Right cardiac atrium (tissue), 5 donors: ENCODE measurements around the gene PRSS23. TPM values are rescaled to one million over a fixed set of nuclear protein-coding genes. Genes with fewer than 3 reads are reported as not detected.
"Not testable (repeated sequence)": the region's sequence is repeated elsewhere in the genome, so short reads cannot be mapped to it uniquely, and the experiment has no call there.

Source experiments
- ATAC-seq, 2 donors: fragments of 200-7000 bp; cut with Tn5 transposase; one replicate each; pipeline versions ENCODE4 v1.8.0 to v1.9.1; 2020; ENCODE audit warnings: moderate library complexity in 2 of 2, mild to moderate bottlenecking in 1 of 2
- DNase-seq, 3 donors: peaks; one replicate each; pipeline ENCODE4 v3.0.0-alpha.2; 2020
- H3K27ac ChIP-seq: one replicate; pipeline ENCODE4 v1.5.1; 2013; ENCODE audit warnings: mild to moderate bottlenecking, low read length, control low read depth, moderate library complexity
- H3K27me3 ChIP-seq: one replicate; pipeline ENCODE4 v1.6.1; 2013; ENCODE audit not compliant: control insufficient read depth, insufficient read depth
- H3K4me1 ChIP-seq: one replicate; pipeline ENCODE4 v1.6.1; 2013; ENCODE audit warnings: low read length; ENCODE audit not compliant: control insufficient read depth, insufficient read depth
- H3K4me3 ChIP-seq: one replicate; pipeline ENCODE4 v1.5.1; 2013; ENCODE audit warnings: low read length, control low read depth
- H3K9me3 ChIP-seq: one replicate; pipeline ENCODE4 v1.6.1; 2013; ENCODE audit warnings: low read length; ENCODE audit not compliant: control insufficient read depth
- WGBS: extraction: QIAGEN DNeasy Blood & Tissue Kit; methylation state at CpG from one replicate; pipeline ENCODE4 v1.1.7; 2013; 5-methylcytosine and 5-hydroxymethylcytosine counted together
- intact Hi-C, 4 donors: fragments of 100-400 bp; cut with DNase I; formaldehyde crosslinking; loops; one replicate each; pipeline versions ENCODE4 v1.11.0 to v1.14.0; 2022 to 2023
- polyA plus RNA-seq: library from polyadenylated mRNA; stranded (reverse); fragments of 200-250 nt; gene quantifications from one replicate; pipeline ENCODE4 v1.2.3, GENCODE V29; 2013
- total RNA-seq, 4 donors: library from RNA; stranded (reverse); fragmentation: NEBNext Ultra II Directional; extraction: Animal tissue kit (Norgen Biotek cat#: 25700); gene quantifications; one replicate each; pipeline ENCODE4 v1.2.1, GENCODE V29; 2021
- donor health status: healthy with polysubstance abuse.
- donor health status: DM: no; HTN: yes; CAD: no.
- donor health status: DM: no; HTN: no; CAD: no.
- donor health status: DM: no; HTN: yes; CAD: no; lungs with severe emphysema.
- donor health status: DM: yes; HTN: yes; CAD: no.

The PRSS23 gene
- total and polyA plus RNA-seq, 5 donors: 14.5 to 79.9 (median 27.4) TPM

DNA sequence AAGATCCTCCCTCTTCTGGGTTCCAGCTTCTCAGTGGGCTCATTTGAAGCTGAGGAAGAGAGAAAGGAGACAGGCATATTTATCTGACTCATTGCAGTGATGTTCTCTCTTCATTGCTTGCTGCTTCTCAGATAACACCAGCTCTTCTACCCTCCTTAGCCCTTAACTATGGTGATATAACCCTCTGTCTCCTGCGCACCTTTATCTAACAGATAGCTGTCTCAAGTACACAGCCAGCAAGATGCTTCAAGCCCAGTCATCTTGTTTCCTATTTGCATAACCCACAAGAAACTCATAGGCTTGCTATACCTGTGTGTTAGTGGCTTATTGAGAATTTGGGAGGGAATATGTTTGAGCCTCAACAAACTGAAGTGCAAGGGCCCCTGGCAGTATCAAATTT is 12.6 kb downstream of the PRSS23 start:
- no peak overlapping the region for H3K27ac ChIP-seq
- ATAC-seq: no peak
- H3K27me3 ChIP-seq: no peaks in the 10 kb centered on the region
- H3K4me3 ChIP-seq: no peak overlapping the region
- no peak for DNase-seq
- H3K9me3 ChIP-seq: no peaks in the 10 kb centered on the region
- intact Hi-C loops: no loop called here
- peaks cover 9% of the 10 kb centered on the region for H3K4me1 ChIP-seq
- 82% methylated on average over 1 of the region's 1 CpG for WGBS

DNA sequence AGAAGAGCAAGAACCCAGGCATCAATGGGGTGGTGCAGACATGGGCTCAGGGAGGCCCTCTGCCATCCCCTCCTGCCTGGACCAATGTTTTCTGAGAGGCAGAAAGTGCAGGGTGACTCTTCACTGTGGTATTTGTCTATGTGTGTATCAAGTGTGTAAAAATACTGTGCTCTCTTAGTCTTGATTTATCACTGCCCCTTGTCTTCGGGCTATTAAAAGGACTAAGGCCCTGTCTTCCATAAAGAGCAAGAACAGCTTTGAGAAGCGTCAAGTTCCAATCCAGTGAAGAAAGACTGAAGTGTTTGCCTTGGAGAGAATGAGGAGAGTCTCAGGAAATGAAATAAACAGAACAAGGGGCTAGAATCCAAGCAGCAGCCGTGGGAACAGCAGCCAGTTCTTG is 14.4 kb downstream of the PRSS23 start:
- no peak overlapping the region for H3K4me3 ChIP-seq
- intact Hi-C loops: loop anchor here in 3 of 4 donors (5.0 kb wide), 3 partner anchors 202 to 357 kb away; no protein-coding TSS in a partner anchor
- H3K4me1 ChIP-seq: peaks cover 9% of the 10 kb centered on the region
- peak overlapping the region; percentile 54 for H3K27ac ChIP-seq
- ATAC-seq (peak; percentile 9 to 14), DNase-seq (no peak)
- no peaks in the 10 kb centered on the region for H3K27me3 ChIP-seq
- WGBS: 51% methylated on average over 3 of the region's 3 CpGs
- no peaks in the 10 kb centered on the region for H3K9me3 ChIP-seq

DNA sequence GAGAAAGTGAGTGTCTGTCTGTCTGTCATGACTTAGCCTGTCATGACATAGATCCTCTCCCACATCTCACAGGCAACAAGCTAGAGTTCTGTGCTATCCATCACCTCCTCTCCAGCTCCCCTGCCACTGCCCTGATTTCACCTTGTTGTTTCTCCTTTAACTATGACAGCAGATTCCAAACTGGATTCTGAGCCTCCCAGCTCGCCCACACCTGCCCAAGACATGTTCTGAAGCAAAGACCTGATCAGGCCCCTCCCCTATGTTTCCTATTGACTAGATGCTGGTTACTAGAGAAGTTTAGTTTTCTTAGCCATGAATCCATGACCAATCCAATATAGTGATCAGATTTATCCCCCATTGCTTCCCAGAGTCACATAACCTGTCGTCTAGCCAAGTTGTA is 15.4 kb downstream of the PRSS23 start:
- 98% methylated on average over 2 of the region's 2 CpGs for WGBS
- no peak overlapping the region for H3K4me3 ChIP-seq
- no peaks in the 10 kb centered on the region for H3K27me3 ChIP-seq
- H3K9me3 ChIP-seq: no peaks in the 10 kb centered on the region
- H3K27ac ChIP-seq: peak overlapping the region; percentile 17
- ATAC-seq (no peak), DNase-seq (no peak)
- intact Hi-C loops: loop anchor here (2.0 to 5.0 kb wide), 4 partner anchors 203 to 358 kb away; no protein-coding TSS in a partner anchor
- H3K4me1 ChIP-seq: peaks cover 9% of the 10 kb centered on the region

DNA sequence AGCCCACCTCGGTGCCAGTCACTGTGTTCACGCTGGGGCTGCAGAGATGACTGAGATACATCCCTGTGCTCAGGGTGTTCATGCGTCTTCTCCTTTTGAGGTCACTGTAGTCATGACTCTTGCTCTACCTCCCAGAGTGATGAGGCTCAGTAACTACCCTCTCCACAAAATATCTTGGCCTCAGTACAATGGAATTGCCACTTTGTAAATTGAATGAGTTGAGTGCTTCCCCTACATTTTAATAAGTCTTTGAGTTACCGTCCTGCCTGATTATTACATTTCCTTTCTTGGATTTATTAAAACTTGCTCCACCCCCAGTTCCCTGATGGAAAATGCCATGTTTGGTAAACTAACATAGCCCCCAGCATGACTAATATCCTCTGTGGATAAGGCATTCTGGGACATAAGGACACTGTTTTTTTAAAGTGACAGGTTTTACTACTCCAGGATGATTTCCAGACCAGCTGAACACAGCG is 15.9 kb downstream of the PRSS23 start:
- Histone ChIP-seq H3K9me3 (no peaks in the 10 kb centered on the region), H3K4me1 (peaks cover 9% of the 10 kb centered on the region), H3K4me3 (no peak overlapping the region), H3K27ac (peak overlapping the region; percentile 1), H3K27me3 (no peaks in the 10 kb centered on the region)
- ATAC-seq: peak; percentile 30 to 88
- no peak for DNase-seq
- WGBS: 73% methylated on average over 5 of the region's 5 CpGs
- intact Hi-C loops: loop anchor here (2.0 to 5.0 kb wide), 4 partner anchors 204 to 359 kb away; no protein-coding TSS in a partner anchor

DNA sequence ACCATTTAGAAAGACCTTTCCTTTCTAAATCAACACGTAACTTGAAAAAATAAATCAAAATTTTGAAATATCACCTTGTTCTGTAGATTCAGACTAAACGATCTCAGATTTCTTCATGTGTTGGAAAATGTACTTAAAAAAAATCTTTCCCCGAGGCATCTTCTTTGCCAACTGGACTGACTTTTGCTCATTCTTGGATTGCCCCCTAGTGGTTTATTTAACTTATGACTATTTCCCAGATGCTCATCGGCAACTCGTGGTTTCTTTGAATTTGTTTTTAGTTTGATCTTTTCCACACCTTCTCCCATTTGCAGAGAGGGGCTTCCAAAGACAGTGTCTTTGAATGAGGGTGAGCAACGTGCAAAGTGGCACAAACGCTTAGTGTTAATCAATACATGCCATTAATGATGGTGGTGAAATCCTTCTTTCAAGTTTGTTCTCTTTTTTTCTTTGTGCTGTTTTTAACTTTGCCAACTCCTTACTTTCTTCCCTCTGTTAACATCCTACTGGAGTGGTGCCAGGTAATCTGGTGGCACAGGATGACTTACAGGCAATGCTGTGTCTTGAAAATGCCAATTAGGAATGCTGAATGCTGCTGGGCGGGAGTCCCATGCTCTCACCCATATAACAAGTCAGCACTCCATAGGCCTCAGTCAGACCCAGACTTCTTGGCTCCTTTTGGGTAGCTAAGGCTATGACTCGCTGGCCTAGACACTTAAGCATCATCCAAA is 18.3 kb downstream of the PRSS23 start:
- DNase-seq (no peak), ATAC-seq (peak; percentile 20 to 25)
- H3K4me1 ChIP-seq: peaks cover 7% of the 10 kb centered on the region
- H3K27ac ChIP-seq: no peak overlapping the region
- 14% methylated on average over 9 of the region's 9 CpGs for whole genome bisulfite sequencing
- no peaks in the 10 kb centered on the region for H3K9me3 ChIP-seq
- intact Hi-C loops: loop anchor here in 3 of 4 donors (2.0 to 5.0 kb wide), 4 partner anchors 206 to 362 kb away; no protein-coding TSS in a partner anchor
- no peaks in the 10 kb centered on the region for H3K27me3 ChIP-seq
- H3K4me3 ChIP-seq: no peak overlapping the region

DNA sequence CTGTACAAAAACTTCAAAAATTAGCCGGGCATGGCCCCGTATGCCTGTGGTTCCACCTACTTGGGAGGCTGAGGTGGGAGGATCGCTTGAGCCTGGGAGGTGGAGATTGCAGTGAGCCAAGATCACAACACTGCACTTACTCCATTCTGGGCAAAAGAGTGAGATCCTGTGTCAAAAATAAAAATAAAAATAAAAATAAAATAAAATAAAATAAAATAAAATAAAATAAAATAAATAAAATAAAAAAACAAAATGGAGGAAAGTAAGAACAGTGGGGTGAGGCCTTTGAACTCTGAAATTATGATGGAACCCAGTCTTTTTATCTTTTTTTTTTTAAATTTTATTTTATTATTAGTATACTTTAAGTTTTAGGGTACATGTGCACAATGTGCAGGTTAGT is 23.8 kb downstream of the PRSS23 start:
- intact Hi-C loops, H3K4me3 ChIP-seq, ATAC-seq, H3K9me3 ChIP-seq, DNase-seq, H3K27ac ChIP-seq, H3K4me1 ChIP-seq, H3K27me3 ChIP-seq: not testable (repeated sequence)
- over 99% methylated on average over 3 of the region's 3 CpGs for WGBS

DNA sequence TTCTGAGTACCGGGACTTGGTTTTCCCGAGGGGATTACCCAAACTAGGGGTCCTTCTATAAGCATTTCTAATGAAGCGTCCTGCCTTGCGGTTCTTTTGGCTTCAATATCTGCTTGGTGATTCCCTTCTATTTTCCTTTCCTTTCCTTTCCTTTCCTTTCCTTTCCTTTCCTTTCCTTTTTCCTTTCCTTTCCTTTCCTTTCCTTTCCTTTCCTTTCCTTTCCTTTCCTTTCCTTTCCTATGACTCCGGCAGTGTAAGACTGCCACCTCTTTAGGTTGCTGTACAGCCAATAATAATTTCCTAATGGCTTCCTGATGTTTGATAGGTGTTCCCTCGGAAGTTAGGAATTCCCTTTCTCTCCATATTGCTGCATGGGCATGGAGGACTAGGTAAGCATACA is 34.0 kb downstream of the PRSS23 start:
- WGBS: 96% methylated on average over 6 of the region's 6 CpGs
- H3K9me3 ChIP-seq, DNase-seq, ATAC-seq, H3K27ac ChIP-seq, H3K4me1 ChIP-seq, H3K4me3 ChIP-seq, intact Hi-C loops, H3K27me3 ChIP-seq: not testable (repeated sequence)

DNA sequence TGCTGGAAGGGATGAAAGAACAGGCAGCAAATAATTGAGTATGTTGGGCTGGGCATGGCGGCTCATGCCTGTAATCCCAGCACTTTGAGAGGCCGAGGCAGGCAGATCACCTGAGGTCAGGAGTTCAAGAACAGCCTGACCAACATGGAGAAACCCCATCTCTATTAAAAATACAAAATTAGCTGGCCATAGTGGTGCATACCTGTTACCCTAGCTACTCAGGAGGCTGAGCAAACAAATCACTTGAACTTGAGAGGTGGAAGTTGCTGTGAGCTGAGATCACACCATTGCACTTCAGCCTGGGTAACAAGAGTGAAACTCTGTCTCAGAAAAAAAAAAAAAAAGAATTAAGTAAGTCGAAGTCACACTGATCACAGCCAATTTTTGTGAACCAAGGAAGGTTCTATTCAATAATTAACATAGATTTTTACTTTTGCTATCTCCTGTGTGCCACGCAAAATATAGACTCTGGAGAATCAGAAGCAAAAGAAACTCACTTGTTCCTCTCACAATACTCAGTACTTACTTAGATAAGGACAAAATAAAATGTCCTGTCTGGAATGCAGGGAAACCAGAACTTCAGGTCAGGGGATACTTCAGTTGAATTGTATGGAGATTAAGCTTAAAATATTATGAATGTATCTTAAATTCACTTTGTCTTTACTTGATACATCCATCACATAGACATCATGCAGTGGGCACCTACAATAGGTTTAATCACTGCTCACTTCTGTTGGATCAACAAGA is 44.6 kb downstream of the PRSS23 start:
- H3K4me1 ChIP-seq, H3K4me3 ChIP-seq, ATAC-seq, DNase-seq, intact Hi-C loops, H3K27me3 ChIP-seq, H3K27ac ChIP-seq, H3K9me3 ChIP-seq: not testable (repeated sequence)
- WGBS: 89% methylated on average over 4 of the region's 4 CpGs

DNA sequence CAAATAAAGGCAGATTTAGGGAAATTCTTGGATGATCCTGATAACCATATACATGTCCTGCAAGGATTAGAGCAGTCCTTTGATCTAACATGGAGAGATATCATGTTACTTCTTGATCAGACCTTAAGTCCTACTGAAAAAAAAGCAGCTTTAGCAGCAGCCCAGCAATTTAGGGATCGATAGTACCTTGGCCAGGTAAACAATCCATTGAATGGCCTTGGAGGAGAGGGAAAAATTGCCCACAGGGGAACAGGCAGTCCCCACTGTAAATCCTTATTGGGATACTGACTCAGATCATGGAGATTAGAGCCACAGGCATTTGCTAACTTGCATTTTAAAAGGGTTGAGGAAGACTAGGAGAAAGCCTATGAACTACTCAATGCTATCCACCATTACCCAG is 47.8 kb downstream of the PRSS23 start:
- DNase-seq (no peak), ATAC-seq (no peak)
- 75% methylated on average over 1 of the region's 1 CpG for WGBS
- Histone ChIP-seq H3K27ac (no peak overlapping the region), H3K4me1 (peaks cover 6% of the 10 kb centered on the region), H3K27me3 (no peaks in the 10 kb centered on the region), H3K9me3 (no peaks in the 10 kb centered on the region), H3K4me3 (no peak overlapping the region)
- intact Hi-C loops: no loop called here

DNA sequence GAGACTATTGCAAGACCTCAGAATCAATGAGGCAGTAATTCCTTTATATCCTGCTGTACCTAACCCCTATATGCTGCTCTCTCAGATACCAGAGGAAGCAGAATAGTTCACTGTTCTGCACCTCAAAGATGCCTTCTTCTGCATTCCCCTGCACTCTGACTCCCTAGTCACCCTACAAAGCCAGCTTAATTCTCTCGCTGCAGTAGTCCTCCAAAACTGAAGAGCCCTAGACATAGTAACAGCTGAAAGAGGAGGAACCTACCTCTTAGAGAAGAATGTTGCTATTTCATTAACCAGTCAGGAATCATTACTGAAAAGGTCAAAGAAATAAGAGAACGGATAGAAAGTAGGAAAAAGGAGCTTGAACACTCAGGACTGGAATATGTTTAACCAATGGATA is 49.3 kb downstream of the PRSS23 start:
- intact Hi-C loops: no loop called here
- Histone ChIP-seq H3K4me3 (no peak overlapping the region), H3K9me3 (no peaks in the 10 kb centered on the region), H3K27ac (no peak overlapping the region), H3K4me1 (peaks cover 6% of the 10 kb centered on the region), H3K27me3 (no peaks in the 10 kb centered on the region)
- no peak for ATAC-seq
- WGBS: 96% methylated on average over 2 of the region's 2 CpGs
- DNase-seq: no peak
